ENCODE data around the gene ASMTL.

Gene ASMTL

GRCh38 chrX:1493877-1494510 lies 41.3 kb upstream of the ASMTL start:
- Histone ChIP-seq H4K12ac (ENCODE audit: low read depth, low read length) (no peak overlapping the region), H2AFZ (ENCODE audit: insufficient read depth, low read length, poor library complexity) (no peak overlapping the region), H4K91ac (ENCODE audit: low read depth, low read length) (no peak overlapping the region), H2BK120ac (ENCODE audit: insufficient read depth, low read length, poor library complexity) (no peak overlapping the region), H3K36me3 (ENCODE audit: control insufficient read depth in 1 of 2, insufficient read depth in 2 of 2, low read length in 2 of 2) (no peaks in the 10 kb centered on the region), H3K4me2 (ENCODE audit: low read length) (no peak overlapping the region), H3K18ac (ENCODE audit: low read length) (no peak overlapping the region), H3K4me1 (ENCODE audit: control insufficient read depth in 1 of 2, insufficient read depth in 2 of 2, low read length in 2 of 2) (no peaks in the 10 kb centered on the region), H3K27me3 (ENCODE audit: insufficient read depth, low read length) (peaks cover 4% of the 10 kb centered on the region), H3K79me2 (ENCODE audit: control insufficient read depth, insufficient read depth, low read length, poor library complexity) (no peaks in the 10 kb centered on the region), H3K27ac (ENCODE audit: low read depth, low read length) (no peak overlapping the region), H3K23ac (ENCODE audit: low read length) (no peak overlapping the region), H3K4ac (ENCODE audit: low read depth, low read length) (no peak overlapping the region), H3K14ac (ENCODE audit: low read length) (no peak overlapping the region), H4K8ac (ENCODE audit: low read depth, low read length) (no peak overlapping the region), H2AK5ac (ENCODE audit: low read length) (no peak overlapping the region), H3K9me3 (ENCODE audit: insufficient read depth, low read depth, low read length) (peaks cover 4% of the 10 kb centered on the region), H3K4me3 (ENCODE audit: low read depth, low read length) (no peak overlapping the region), H2BK12ac (ENCODE audit: low read length) (no peak overlapping the region), H3K79me1 (ENCODE audit: low read length) (no peaks in the 10 kb centered on the region), H2BK5ac (ENCODE audit: low read depth, low read length, poor library complexity) (no peak overlapping the region), H3K9ac (ENCODE audit: low read length) (no peak overlapping the region)
- DNase-seq, result no peak
- no CpG with 5 or more reads among the region's 15 CpGs for WGBS (ENCODE audit: extremely low coverage, insufficient coverage, insufficient read length)

- Histone ChIP-seq H3K23ac (ENCODE audit: low read length) (no peak overlapping the region), H3K18ac (ENCODE audit: low read length) (no peak overlapping the region), H4K91ac (ENCODE audit: low read depth, low read length) (no peak overlapping the region), H3K36me3 (ENCODE audit: control insufficient read depth in 1 of 2, insufficient read depth in 2 of 2, low read length in 2 of 2) (no peaks in the 10 kb centered on the region), H3K79me1 (ENCODE audit: low read length) (no peaks in the 10 kb centered on the region), H2BK12ac (ENCODE audit: low read length) (no peak overlapping the region), H3K14ac (ENCODE audit: low read length) (no peak overlapping the region), H2BK5ac (ENCODE audit: low read depth, low read length, poor library complexity) (no peak overlapping the region), H3K9me3 (ENCODE audit: insufficient read depth, low read depth, low read length) (peaks cover 4% of the 10 kb centered on the region), H4K8ac (ENCODE audit: low read depth, low read length) (no peak overlapping the region), H3K27me3 (ENCODE audit: insufficient read depth, low read length) (peaks cover 4% of the 10 kb centered on the region), H3K9ac (ENCODE audit: low read length) (no peak overlapping the region), H3K4me1 (ENCODE audit: control insufficient read depth in 1 of 2, insufficient read depth in 2 of 2, low read length in 2 of 2) (no peaks in the 10 kb centered on the region), H2AFZ (ENCODE audit: insufficient read depth, low read length, poor library complexity) (no peak overlapping the region), H2BK120ac (ENCODE audit: insufficient read depth, low read length, poor library complexity) (no peak overlapping the region), H3K4ac (ENCODE audit: low read depth, low read length) (no peak overlapping the region), H3K4me2 (ENCODE audit: low read length) (no peak overlapping the region), H3K4me3 (ENCODE audit: low read depth, low read length) (no peak overlapping the region), H4K12ac (ENCODE audit: low read depth, low read length) (no peak overlapping the region), H3K27ac (ENCODE audit: low read depth, low read length) (no peak overlapping the region), H3K79me2 (ENCODE audit: control insufficient read depth, insufficient read depth, low read length, poor library complexity) (no peaks in the 10 kb centered on the region), H2AK5ac (ENCODE audit: low read length) (no peak overlapping the region)
- no CpG with 5 or more reads among the region's 16 CpGs for WGBS (ENCODE audit: extremely low coverage, insufficient coverage, insufficient read length)
- DNase-seq, result no peak
Observed at GRCh38 chrX:1493412-1493811, 40.7 kb upstream of the ASMTL start.

- Histone ChIP-seq H3K4me2 (ENCODE audit: low read length) (no peak overlapping the region), H3K18ac (ENCODE audit: low read length) (no peak overlapping the region)
- WGBS (ENCODE audit: extremely low coverage, insufficient coverage, insufficient read length), result no CpG with 5 or more reads among the region's 9 CpGs
Observed at GRCh38 chrX:1492421-1493012, 39.8 kb upstream of the ASMTL start.

GRCh38 chrX:1491851-1492349 lies 39.2 kb upstream of the ASMTL start:
- no peak overlapping the region for H3K23ac ChIP-seq (ENCODE audit: low read length)
- no peak overlapping the region for H3K4me2 ChIP-seq (ENCODE audit: low read length)
- no peak overlapping the region for H3K18ac ChIP-seq (ENCODE audit: low read length)
- H3K9me3 ChIP-seq (ENCODE audit: insufficient read depth, low read depth, low read length), result peaks cover 4% of the 10 kb centered on the region
- H3K36me3 ChIP-seq (ENCODE audit: control insufficient read depth in 1 of 2, insufficient read depth in 2 of 2, low read length in 2 of 2), result no peaks in the 10 kb centered on the region
- no peak overlapping the region for H3K4me3 ChIP-seq (ENCODE audit: low read depth, low read length)
- peaks cover 4% of the 10 kb centered on the region for H3K27me3 ChIP-seq (ENCODE audit: insufficient read depth, low read length)
- no peak overlapping the region for H3K4ac ChIP-seq (ENCODE audit: low read depth, low read length)
- peaks cover under 1% of the 10 kb centered on the region for H3K79me1 ChIP-seq (ENCODE audit: low read length)
- H3K4me1 ChIP-seq (ENCODE audit: control insufficient read depth in 1 of 2, insufficient read depth in 2 of 2, low read length in 2 of 2), result peaks cover under 1% of the 10 kb centered on the region in 2 experiments
- no CpG with 5 or more reads among the region's 6 CpGs for WGBS (ENCODE audit: extremely low coverage, insufficient coverage, insufficient read length)
- H2AK5ac ChIP-seq (ENCODE audit: low read length), result no peak overlapping the region
- no peak overlapping the region for H2AFZ ChIP-seq (ENCODE audit: insufficient read depth, low read length, poor library complexity)
- no peak overlapping the region for H2BK5ac ChIP-seq (ENCODE audit: low read depth, low read length, poor library complexity)
- no peak overlapping the region for H4K91ac ChIP-seq (ENCODE audit: low read depth, low read length)
- no peak for DNase-seq
- H4K8ac ChIP-seq (ENCODE audit: low read depth, low read length), result no peak overlapping the region
- no peak overlapping the region for H4K12ac ChIP-seq (ENCODE audit: low read depth, low read length)
- H2BK12ac ChIP-seq (ENCODE audit: low read length), result no peak overlapping the region
- no peak overlapping the region for H3K14ac ChIP-seq (ENCODE audit: low read length)
- H3K27ac ChIP-seq (ENCODE audit: low read depth, low read length), result no peak overlapping the region
- H3K9ac ChIP-seq (ENCODE audit: low read length), result no peak overlapping the region
- no peaks in the 10 kb centered on the region for H3K79me2 ChIP-seq (ENCODE audit: control insufficient read depth, insufficient read depth, low read length, poor library complexity)
- H2BK120ac ChIP-seq (ENCODE audit: insufficient read depth, low read length, poor library complexity), result no peak overlapping the region

More at GRCh38 chrX:1492421-1493012, 39.8 kb upstream of the ASMTL start:
- no peaks in the 10 kb centered on the region for H3K4me1 ChIP-seq (ENCODE audit: control insufficient read depth in 1 of 2, insufficient read depth in 2 of 2, low read length in 2 of 2)
- no peaks in the 10 kb centered on the region for H3K36me3 ChIP-seq (ENCODE audit: control insufficient read depth in 1 of 2, insufficient read depth in 2 of 2, low read length in 2 of 2)
- no peaks in the 10 kb centered on the region for H3K79me2 ChIP-seq (ENCODE audit: control insufficient read depth, insufficient read depth, low read length, poor library complexity)
- H3K4me3 ChIP-seq (ENCODE audit: low read depth, low read length), result no peak overlapping the region
- no peak overlapping the region for H3K14ac ChIP-seq (ENCODE audit: low read length)
- peaks cover 4% of the 10 kb centered on the region for H3K27me3 ChIP-seq (ENCODE audit: insufficient read depth, low read length)
- no peak for DNase-seq
- no peak overlapping the region for H2AK5ac ChIP-seq (ENCODE audit: low read length)
- H3K23ac ChIP-seq (ENCODE audit: low read length), result no peak overlapping the region
- H2BK5ac ChIP-seq (ENCODE audit: low read depth, low read length, poor library complexity), result no peak overlapping the region
- H3K4ac ChIP-seq (ENCODE audit: low read depth, low read length), result no peak overlapping the region
- no peak overlapping the region for H2BK120ac ChIP-seq (ENCODE audit: insufficient read depth, low read length, poor library complexity)
- peaks cover 4% of the 10 kb centered on the region for H3K9me3 ChIP-seq (ENCODE audit: insufficient read depth, low read depth, low read length)
- H4K12ac ChIP-seq (ENCODE audit: low read depth, low read length), result no peak overlapping the region
- H3K9ac ChIP-seq (ENCODE audit: low read length), result no peak overlapping the region
- no peak overlapping the region for H4K91ac ChIP-seq (ENCODE audit: low read depth, low read length)
- H2BK12ac ChIP-seq (ENCODE audit: low read length), result no peak overlapping the region
- H2AFZ ChIP-seq (ENCODE audit: insufficient read depth, low read length, poor library complexity), result no peak overlapping the region
- H3K79me1 ChIP-seq (ENCODE audit: low read length), result no peaks in the 10 kb centered on the region
- no peak overlapping the region for H3K27ac ChIP-seq (ENCODE audit: low read depth, low read length)
- H4K8ac ChIP-seq (ENCODE audit: low read depth, low read length), result no peak overlapping the region

Data from trophoblast cell (in vitro differentiated cells and primary cell).